GM12891 (cell line): ENCODE results near the gene TMCC2.

Source experiments
- PAX5 ChIP-seq: IDR thresholded peaks from 2 replicates; pipeline ENCODE4 v1.6.1; 2011; ENCODE audit warnings: low read length, moderate library complexity, mild to moderate bottlenecking; ENCODE audit not compliant: insufficient read depth, severe bottlenecking
- POLR2A ChIP-seq: IDR thresholded peaks from 2 replicates; pipeline ENCODE4 v1.6.1; 2011; ENCODE audit warnings: low read depth, low read length, control low read depth
- POLR2AphosphoS5 ChIP-seq: IDR thresholded peaks from 2 replicates; pipeline ENCODE4 v1.6.1; 2011; ENCODE audit warnings: low read depth, low read length, control low read depth
- POU2F2 ChIP-seq: IDR thresholded peaks from 2 replicates; pipeline ENCODE4 v1.6.1; 2011; ENCODE audit warnings: low read depth, mild to moderate bottlenecking, control low read depth, low read length, moderate library complexity
- SPI1 ChIP-seq: IDR thresholded peaks from 2 replicates; pipeline ENCODE4 v1.6.1; 2011; ENCODE audit warnings: low read depth, low read length, control low read depth
- TAF1 ChIP-seq: IDR thresholded peaks from 2 replicates; pipeline ENCODE4 v1.6.1; 2011; ENCODE audit warnings: low read depth, low read length, control low read depth

- no peak for TF ChIP-seq POLR2A
- TF ChIP-seq POLR2AphosphoS5 = no peak
- no peak for TF ChIP-seq TAF1
- TF ChIP-seq POU2F2 = no peak
- no peak for TF ChIP-seq PAX5
- TF ChIP-seq SPI1 = no peak
These were observed 12.4 kb downstream of the TMCC2 start for GRCh38 chr1:205240118-205240517.
